ENCODE measurements around the gene C10orf62.
"Not testable (repeated sequence)": the region's sequence is repeated elsewhere in the genome, so short reads cannot be mapped to it uniquely, and the experiment has no call there.

DNA sequence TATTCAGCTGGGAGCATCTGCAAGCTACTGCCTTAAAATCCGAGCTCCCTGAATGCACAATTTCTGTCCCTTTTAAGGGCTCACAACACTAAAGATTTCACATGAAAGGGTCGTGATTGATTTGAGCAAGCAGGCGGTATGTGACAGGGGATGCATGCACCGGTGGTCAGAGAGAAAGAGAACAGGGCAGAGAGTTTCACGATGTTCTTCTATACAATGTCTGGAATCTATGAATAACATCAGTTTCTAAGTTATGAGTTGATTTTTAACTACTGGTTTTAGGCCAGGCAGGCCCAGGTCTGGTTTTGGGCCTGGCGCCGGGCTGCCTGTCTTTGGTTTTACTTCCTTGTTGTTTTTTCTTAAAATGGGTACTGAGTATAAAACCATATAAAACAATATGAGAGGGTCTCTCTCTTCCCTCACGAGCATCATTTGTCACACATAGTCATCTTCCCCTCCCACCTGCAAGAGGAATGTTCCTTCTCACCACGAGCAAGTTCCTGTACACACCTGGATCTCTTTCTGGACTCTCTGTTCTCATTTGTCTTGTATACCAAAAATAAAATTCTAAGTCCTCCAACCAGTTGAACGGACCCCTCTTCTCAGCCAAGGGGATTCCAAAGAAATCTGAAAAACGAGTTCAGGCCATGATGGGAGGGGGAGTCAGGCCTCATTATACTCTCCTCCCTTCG, 28.0 kb upstream of the C10orf62 start:
- TF ChIP-seq, protein P1, sequence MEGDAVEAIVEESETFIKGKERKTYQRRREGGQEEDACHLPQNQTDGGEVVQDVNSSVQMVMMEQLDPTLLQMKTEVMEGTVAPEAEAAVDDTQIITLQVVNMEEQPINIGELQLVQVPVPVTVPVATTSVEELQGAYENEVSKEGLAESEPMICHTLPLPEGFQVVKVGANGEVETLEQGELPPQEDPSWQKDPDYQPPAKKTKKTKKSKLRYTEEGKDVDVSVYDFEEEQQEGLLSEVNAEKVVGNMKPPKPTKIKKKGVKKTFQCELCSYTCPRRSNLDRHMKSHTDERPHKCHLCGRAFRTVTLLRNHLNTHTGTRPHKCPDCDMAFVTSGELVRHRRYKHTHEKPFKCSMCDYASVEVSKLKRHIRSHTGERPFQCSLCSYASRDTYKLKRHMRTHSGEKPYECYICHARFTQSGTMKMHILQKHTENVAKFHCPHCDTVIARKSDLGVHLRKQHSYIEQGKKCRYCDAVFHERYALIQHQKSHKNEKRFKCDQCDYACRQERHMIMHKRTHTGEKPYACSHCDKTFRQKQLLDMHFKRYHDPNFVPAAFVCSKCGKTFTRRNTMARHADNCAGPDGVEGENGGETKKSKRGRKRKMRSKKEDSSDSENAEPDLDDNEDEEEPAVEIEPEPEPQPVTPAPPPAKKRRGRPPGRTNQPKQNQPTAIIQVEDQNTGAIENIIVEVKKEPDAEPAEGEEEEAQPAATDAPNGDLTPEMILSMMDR (IDR thresholded peaks at IDR 0.05), result not testable (repeated sequence)
- TF ChIP-seq, protein P2, sequence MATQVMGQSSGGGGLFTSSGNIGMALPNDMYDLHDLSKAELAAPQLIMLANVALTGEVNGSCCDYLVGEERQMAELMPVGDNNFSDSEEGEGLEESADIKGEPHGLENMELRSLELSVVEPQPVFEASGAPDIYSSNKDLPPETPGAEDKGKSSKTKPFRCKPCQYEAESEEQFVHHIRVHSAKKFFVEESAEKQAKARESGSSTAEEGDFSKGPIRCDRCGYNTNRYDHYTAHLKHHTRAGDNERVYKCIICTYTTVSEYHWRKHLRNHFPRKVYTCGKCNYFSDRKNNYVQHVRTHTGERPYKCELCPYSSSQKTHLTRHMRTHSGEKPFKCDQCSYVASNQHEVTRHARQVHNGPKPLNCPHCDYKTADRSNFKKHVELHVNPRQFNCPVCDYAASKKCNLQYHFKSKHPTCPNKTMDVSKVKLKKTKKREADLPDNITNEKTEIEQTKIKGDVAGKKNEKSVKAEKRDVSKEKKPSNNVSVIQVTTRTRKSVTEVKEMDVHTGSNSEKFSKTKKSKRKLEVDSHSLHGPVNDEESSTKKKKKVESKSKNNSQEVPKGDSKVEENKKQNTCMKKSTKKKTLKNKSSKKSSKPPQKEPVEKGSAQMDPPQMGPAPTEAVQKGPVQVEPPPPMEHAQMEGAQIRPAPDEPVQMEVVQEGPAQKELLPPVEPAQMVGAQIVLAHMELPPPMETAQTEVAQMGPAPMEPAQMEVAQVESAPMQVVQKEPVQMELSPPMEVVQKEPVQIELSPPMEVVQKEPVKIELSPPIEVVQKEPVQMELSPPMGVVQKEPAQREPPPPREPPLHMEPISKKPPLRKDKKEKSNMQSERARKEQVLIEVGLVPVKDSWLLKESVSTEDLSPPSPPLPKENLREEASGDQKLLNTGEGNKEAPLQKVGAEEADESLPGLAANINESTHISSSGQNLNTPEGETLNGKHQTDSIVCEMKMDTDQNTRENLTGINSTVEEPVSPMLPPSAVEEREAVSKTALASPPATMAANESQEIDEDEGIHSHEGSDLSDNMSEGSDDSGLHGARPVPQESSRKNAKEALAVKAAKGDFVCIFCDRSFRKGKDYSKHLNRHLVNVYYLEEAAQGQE (IDR thresholded peaks at IDR 0.05; ENCODE audit: insufficient read depth in 1 of 2, low read depth in 2 of 2, low read length in 1 of 2), result not testable (repeated sequence)
